ENCODE results near the gene LPAR6. TPM values are rescaled to one million over a fixed set of nuclear protein-coding genes. Genes with fewer than 3 reads are reported as not detected.
"Not testable (repeated sequence)": the region's sequence is repeated elsewhere in the genome, so short reads cannot be mapped to it uniquely, and the experiment has no call there.

Gene LPAR6
- total RNA-seq, 1 experiment from 2014 or later = 3.6 TPM

DNA sequence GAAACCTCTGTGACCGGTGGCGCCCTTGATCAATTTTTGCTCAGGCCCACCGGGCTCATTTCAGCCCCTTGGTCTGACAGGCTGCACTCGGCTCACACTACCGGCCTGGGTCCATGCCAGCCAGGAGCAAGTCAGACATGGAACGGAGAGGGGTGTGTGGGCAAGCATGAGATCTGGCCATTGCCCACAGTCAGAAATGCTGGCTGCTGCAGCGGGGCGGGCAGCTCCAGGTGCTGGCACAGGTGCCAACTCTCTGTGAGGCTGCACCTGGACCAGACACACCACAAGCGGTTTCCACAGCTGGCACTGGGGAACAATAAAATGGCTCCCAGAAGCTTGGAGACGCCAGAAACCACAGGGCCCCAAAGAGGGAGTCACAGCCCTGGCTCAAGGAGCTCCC is 43.6 kb upstream of the LPAR6 start:
- H3K36me3 ChIP-seq (ENCODE audit: low read depth, low read length) = peaks cover 13% of the 10 kb centered on the region
- no peak overlapping the region for H3K27ac ChIP-seq (ENCODE audit: low read length)
- H3F3A ChIP-seq (ENCODE audit: low read length, unreplicated experiment) = no peaks in the 10 kb centered on the region
- no peaks in the 10 kb centered on the region for H3K27me3 ChIP-seq (ENCODE audit: low read length)
- H3K9ac ChIP-seq (ENCODE audit: low read length) = no peak overlapping the region
- no peak overlapping the region for H2AFZ ChIP-seq (ENCODE audit: low read length)
- no peak for TF ChIP-seq EZH2phosphoT487 (IDR thresholded peaks at IDR 0.05; ENCODE audit: borderline replicate concordance, low read length)
- TF ChIP-seq EZH2 (IDR thresholded peaks at IDR 0.05; ENCODE audit: low read length, unreplicated experiment) = no peak
- no peak for TF ChIP-seq CTCF (conservative IDR thresholded peaks at IDR 0.05; ENCODE audit: low read depth, low read length)
- no TSS peak for BruUV-seq (replicated peaks)
- H3K9me3 ChIP-seq (ENCODE audit: low read length) = no peaks in the 10 kb centered on the region
- CTCF ChIA-PET = no interaction called here
- no peak overlapping the region for H3K4me3 ChIP-seq (ENCODE audit: low read length)
- no peak overlapping the region for H3K4me2 ChIP-seq (ENCODE audit: low read length)
- ATAC-seq = no peak
- intact Hi-C loops (cut with micrococcal nuclease) = no loop called here
- POLR2A ChIA-PET (ENCODE audit: unreplicated experiment) = no interaction called here
- no peaks in the 10 kb centered on the region for H3K9me2 ChIP-seq (replicated peaks; ENCODE audit: low read length)
- DNase-seq = no peak
- no peaks in the 10 kb centered on the region for H3K79me2 ChIP-seq (ENCODE audit: low read length)
- H4K20me1 ChIP-seq (ENCODE audit: low read length) = no peaks in the 10 kb centered on the region
- H3K4me1 ChIP-seq (ENCODE audit: insufficient read depth, low read length) = no peaks in the 10 kb centered on the region

DNA sequence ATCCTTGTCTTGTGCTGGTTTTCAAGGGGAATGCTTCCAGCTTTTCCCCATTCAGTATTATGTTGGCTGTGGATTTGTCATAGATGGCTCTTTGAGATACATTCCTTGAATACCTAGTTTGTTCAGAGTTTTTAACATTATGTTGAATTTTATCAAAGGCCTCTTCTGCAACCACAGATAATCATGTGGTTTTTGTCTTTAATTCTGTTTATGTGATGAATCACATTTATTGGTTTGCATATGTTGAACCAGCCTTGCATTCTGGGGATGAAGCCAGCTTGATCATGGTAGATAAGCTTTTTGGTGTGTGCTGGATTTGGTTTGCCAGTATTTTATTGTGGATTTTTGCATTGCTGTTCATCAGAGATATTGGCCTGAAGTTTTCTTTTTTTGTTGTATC is 38.3 kb upstream of the LPAR6 start:
- H4K20me1 ChIP-seq (ENCODE audit: low read length); BruUV-seq (replicated peaks); H3K9me3 ChIP-seq (ENCODE audit: low read length); H3K4me2 ChIP-seq (ENCODE audit: low read length); CTCF ChIA-PET; H3K79me2 ChIP-seq (ENCODE audit: low read length); H3F3A ChIP-seq (ENCODE audit: low read length, unreplicated experiment); H3K4me3 ChIP-seq (ENCODE audit: low read length); H3K9ac ChIP-seq (ENCODE audit: low read length); H3K9me2 ChIP-seq (replicated peaks; ENCODE audit: low read length); intact Hi-C loops (cut with micrococcal nuclease); H3K27me3 ChIP-seq (ENCODE audit: low read length); H2AFZ ChIP-seq (ENCODE audit: low read length): not testable (repeated sequence)
- peaks cover 39% of the 10 kb centered on the region for H3K4me1 ChIP-seq (ENCODE audit: insufficient read depth, low read length)
- POLR2A ChIA-PET (ENCODE audit: unreplicated experiment) = interaction anchor here (0.7 kb wide), 1 partner anchor 54 kb away, joined by 5 read pairs; no protein-coding TSS in a partner anchor
- H3K36me3 ChIP-seq (ENCODE audit: low read depth, low read length) = peaks cover 11% of the 10 kb centered on the region
- ATAC-seq (peak; percentile 31; the same call in 1 of the 2 replicates), DNase-seq (peak; percentile 64)
- H3K27ac ChIP-seq (ENCODE audit: low read length) = peak overlapping the region; percentile 43

- H3K4me1 ChIP-seq (ENCODE audit: insufficient read depth, low read length) = peaks cover 45% of the 10 kb centered on the region
- peaks cover 3% of the 10 kb centered on the region for H3F3A ChIP-seq (ENCODE audit: low read length, unreplicated experiment)
- TF ChIP-seq CTCF (conservative IDR thresholded peaks at IDR 0.05; ENCODE audit: low read depth, low read length) (no peak), EZH2 (IDR thresholded peaks at IDR 0.05; ENCODE audit: low read length, unreplicated experiment) (no peak), EZH2phosphoT487 (IDR thresholded peaks at IDR 0.05; ENCODE audit: borderline replicate concordance, low read length) (no peak)
- H4K20me1 ChIP-seq (ENCODE audit: low read length) = no peaks in the 10 kb centered on the region
- intact Hi-C loops (cut with micrococcal nuclease) = loop anchor here (1.0 to 2.0 kb wide), 3 partner anchors 37 to 49 kb away; partner anchors contain the start of gene LPAR6
- peak overlapping the region; percentile 68 for H3K27ac ChIP-seq (ENCODE audit: low read length)
- POLR2A ChIA-PET (ENCODE audit: unreplicated experiment) = no interaction called here
- H3K36me3 ChIP-seq (ENCODE audit: low read depth, low read length) = peaks cover 11% of the 10 kb centered on the region
- BruUV-seq (replicated peaks) = no TSS peak
- H2AFZ ChIP-seq (ENCODE audit: low read length) = no peak overlapping the region
- H3K9me2 ChIP-seq (replicated peaks; ENCODE audit: low read length) = no peaks in the 10 kb centered on the region
- H3K9me3 ChIP-seq (ENCODE audit: low read length) = no peaks in the 10 kb centered on the region
- H3K27me3 ChIP-seq (ENCODE audit: low read length) = no peaks in the 10 kb centered on the region
- no peaks in the 10 kb centered on the region for H3K79me2 ChIP-seq (ENCODE audit: low read length)
- ATAC-seq (peak; percentile 25), DNase-seq (peak; percentile 29)
- CTCF ChIA-PET = no interaction called here
- H3K4me3 ChIP-seq (ENCODE audit: low read length) = no peak overlapping the region
- peak overlapping the region; percentile 29; the same call in 1 of the 2 replicates for H3K9ac ChIP-seq (ENCODE audit: low read length)
- peak overlapping the region; percentile 73 for H3K4me2 ChIP-seq (ENCODE audit: low read length)
Measured at GRCh38 chr13:48449656-48450055, 36.7 kb upstream of the LPAR6 start.

Data from PC-3 (cell line).